CD14-positive monocyte (primary cell): Measurements from ENCODE around the gene MSANTD3. TPM values are rescaled to one million over a fixed set of nuclear protein-coding genes. Genes with fewer than 3 reads are reported as not detected.

Experiments
- DNase-seq, 3 donors: peaks; one replicate each; pipeline ENCODE4 v3.0.0-alpha.2; 2011 to 2022
- H2AFZ ChIP-seq: 2 replicates; pipeline ENCODE4 v1.6.0; 2012; ENCODE audit warnings: mild to moderate bottlenecking, low read depth, low read length, inconsistent platforms; ENCODE audit not compliant: insufficient read depth, poor library complexity, severe bottlenecking
- H3K27ac ChIP-seq, 2 donors: 1 replicate in 1 of 2; 2 replicates in 1 of 2; pipeline ENCODE4 v1.5.1; 2012 to 2013; ENCODE audit warnings: low read length in 2 of 2, control low read depth in 1 of 2, inconsistent platforms in 1 of 2, low read depth in 1 of 2, mild to moderate bottlenecking in 1 of 2
- H3K27me3 ChIP-seq, 2 donors: one replicate each; pipeline versions ENCODE4 v1.6.0 to v1.6.1; 2011 to 2013; ENCODE audit warnings: low read length in 2 of 2; ENCODE audit not compliant: control insufficient read depth in 2 of 2, insufficient read depth in 2 of 2
- H3K36me3 ChIP-seq, 2 donors: replicated peaks in 1 of 2; 1 replicate in 1 of 2; 2 replicates in 1 of 2; pipeline versions ENCODE4 v1.5.1 to v1.6.1; 2012 to 2013; ENCODE audit warnings: low read length in 2 of 2, control low read depth in 1 of 2, inconsistent platforms in 1 of 2, mild to moderate bottlenecking in 1 of 2; ENCODE audit not compliant: insufficient read depth in 2 of 2, control insufficient read depth in 1 of 2
- H3K4me1 ChIP-seq, 2 donors: 1 replicate in 1 of 2; 2 replicates in 1 of 2; pipeline versions ENCODE4 v1.5.1 to v1.6.1; 2012 to 2013; ENCODE audit warnings: low read length in 2 of 2, control low read depth in 1 of 2, inconsistent platforms in 1 of 2, mild to moderate bottlenecking in 1 of 2, moderate library complexity in 1 of 2; ENCODE audit not compliant: insufficient read depth in 2 of 2, control insufficient read depth in 1 of 2
- H3K4me2 ChIP-seq: replicated peaks from 2 replicates; pipeline ENCODE3; 2012; ENCODE audit warnings: low read length, moderate library complexity, mild to moderate bottlenecking; ENCODE audit not compliant: poor library complexity, severe bottlenecking; ENCODE audit errors: extremely low read depth
- H3K4me3 ChIP-seq, 3 experiments: fragments of 200-600 bp in 1 of 3; sonication (generic) in 1 of 3; replicated peaks in 1 of 3; 1 replicate in 2 of 3; 2 replicates in 1 of 3; pipeline ENCODE4 v1.5.1; 2011 to 2013; ENCODE audit warnings: low read length in 3 of 3, mild to moderate bottlenecking in 3 of 3, control low read depth in 2 of 3, low read depth in 2 of 3, inconsistent platforms in 1 of 3, moderate library complexity in 1 of 3
- H3K79me2 ChIP-seq: 2 replicates; pipeline ENCODE4 v1.6.0; 2012; ENCODE audit warnings: mild to moderate bottlenecking, control low read depth, inconsistent platforms, low read length, moderate library complexity; ENCODE audit not compliant: insufficient read depth
- H3K9ac ChIP-seq: 2 replicates; pipeline ENCODE4 v1.6.0; 2017; ENCODE audit warnings: low read length, mild to moderate bottlenecking; ENCODE audit not compliant: insufficient read depth, poor library complexity, severe bottlenecking
- H3K9me3 ChIP-seq, 2 donors: replicated peaks in 1 of 2; 1 replicate in 1 of 2; 2 replicates in 1 of 2; pipeline versions ENCODE4 v1.5.1 to v1.6.1; 2012 to 2013; ENCODE audit warnings: low read length in 2 of 2, control low read depth in 1 of 2; ENCODE audit not compliant: control insufficient read depth in 1 of 2, insufficient read depth in 1 of 2
- H4K20me1 ChIP-seq: 2 replicates; pipeline ENCODE4 v1.6.0; 2012; ENCODE audit warnings: mild to moderate bottlenecking, low read length, control low read depth, moderate library complexity; ENCODE audit not compliant: insufficient read depth
- H3K27ac Mint-ChIP-seq, 7 donors: one replicate each; pipeline ENCODE4 v1.8.0; 2020; ENCODE audit warnings: mild to moderate bottlenecking in 7 of 7, mixed read lengths in 7 of 7, moderate library complexity in 6 of 7, inconsistent platforms in 2 of 7
- H3K27me3 Mint-ChIP-seq, 3 donors: one replicate each; pipeline ENCODE4 v1.8.0; 2021 to 2022; ENCODE audit warnings: low read depth in 3 of 3, mild to moderate bottlenecking in 3 of 3, mixed read lengths in 3 of 3, moderate library complexity in 3 of 3, inconsistent platforms in 1 of 3
- H3K36me3 Mint-ChIP-seq, 2 donors: one replicate each; pipeline ENCODE4 v1.8.0; 2020; ENCODE audit warnings: mixed read lengths in 2 of 2, inconsistent platforms in 1 of 2, mild to moderate bottlenecking in 1 of 2
- H3K4me1 Mint-ChIP-seq: one replicate; pipeline ENCODE4 v1.8.0; 2020; ENCODE audit warnings: mild to moderate bottlenecking, mixed read lengths
- H3K4me3 Mint-ChIP-seq, 2 donors: one replicate each; pipeline ENCODE4 v1.8.0; 2020; ENCODE audit warnings: mild to moderate bottlenecking in 2 of 2, mixed read lengths in 2 of 2, moderate library complexity in 1 of 2
- H3K9me3 Mint-ChIP-seq, 7 donors: one replicate each; pipeline ENCODE4 v1.8.0; 2020 to 2022; ENCODE audit warnings: mixed read lengths in 7 of 7, mild to moderate bottlenecking in 6 of 7, moderate library complexity in 6 of 7, inconsistent platforms in 2 of 7
- CTCF ChIP-seq: fragments of 200-600 bp; IDR thresholded peaks from one replicate; pipeline ENCODE4 v1.8.0; 2022; ENCODE audit warnings: antibody characterized with exemption, mild to moderate bottlenecking
- WGBS: methylation state at CpG from one replicate; pipeline ENCODE4 v1.1.5; 2013; ENCODE audit warnings: missing lambda C conversion rate; ENCODE audit not compliant: insufficient coverage; 5-methylcytosine and 5-hydroxymethylcytosine counted together
- intact Hi-C, 2 donors: fragments of 100-400 bp; cut with micrococcal nuclease; formaldehyde crosslinking; loops; one replicate each; pipeline versions ENCODE4 v1.15.0 to v1.15.1; 2023
- polyA plus RNA-seq, 3 donors: library from polyadenylated mRNA; depleted of rRNA in 1 of 3; unstranded in 2 of 3; stranded (reverse) in 1 of 3; fragments of 300-500 nt in 2 of 3; fragments of >200 nt in 1 of 3; fragmentation: Illumina TruSeq in 2 of 3; gene quantifications; 1 replicate in 2 of 3; 2 replicates in 1 of 3; pipeline ENCODE4 v1.2.3, GENCODE V29; 2012 to 2021

MSANTD3 gene
- polyA plus RNA-seq, 3 donors = 0.82 to 1.7 (median 1.1) TPM

GRCh38 chr9:100396769-100397168 is 30.2 kb upstream of the MSANTD3 start:
- Mint-ChIP-seq H3K27ac (no peak overlapping the region), H3K4me1 (peaks cover 13% of the 10 kb centered on the region), H3K4me3 (no peak overlapping the region), H3K27me3 (peaks cover 0 to 2% (median 0%) of the 10 kb centered on the region in 3 donors), H3K9me3 (peaks cover 7 to 14% (median 10%) of the 10 kb centered on the region in 7 donors), H3K36me3 (peaks cover 0 to 2% of the 10 kb centered on the region in 2 donors)
- no peak overlapping the region for H2AFZ ChIP-seq
- H3K27ac ChIP-seq = no peak overlapping the region
- no peak overlapping the region for H3K4me3 ChIP-seq
- H3K9me3 ChIP-seq = peaks cover 0 to 6% of the 10 kb centered on the region in 2 donors
- no peak overlapping the region for H3K9ac ChIP-seq
- H3K36me3 ChIP-seq = no peaks in the 10 kb centered on the region
- WGBS = no CpG with 5 or more reads among the region's 9 CpGs
- no peaks in the 10 kb centered on the region for H4K20me1 ChIP-seq
- H3K27me3 ChIP-seq = no peaks in the 10 kb centered on the region
- H3K79me2 ChIP-seq = no peaks in the 10 kb centered on the region
- no peak for DNase-seq
- intact Hi-C loops = no loop called here
- no peak for TF ChIP-seq CTCF
- peaks cover 12 to 13% of the 10 kb centered on the region in 2 donors for H3K4me1 ChIP-seq
- no peak overlapping the region for H3K4me2 ChIP-seq

GRCh38 chr9:100397529-100398266 is 29.2 kb upstream of the MSANTD3 start:
- DNase-seq = no peak
- Histone ChIP-seq H4K20me1 (no peaks in the 10 kb centered on the region), H3K27me3 (no peaks in the 10 kb centered on the region), H3K27ac (no peak overlapping the region), H3K9me3 (peaks cover 0 to 5% of the 10 kb centered on the region in 2 donors), H3K9ac (no peak overlapping the region), H2AFZ (no peak overlapping the region), H3K79me2 (no peaks in the 10 kb centered on the region), H3K4me2 (no peak overlapping the region), H3K4me3 (no peak overlapping the region), H3K36me3 (no peaks in the 10 kb centered on the region), H3K4me1 (peaks cover 12 to 13% of the 10 kb centered on the region in 2 donors)
- Mint-ChIP-seq H3K4me1 (peaks cover 13% of the 10 kb centered on the region), H3K27me3 (peaks cover 0 to 2% (median 0%) of the 10 kb centered on the region in 3 donors), H3K9me3 (peaks cover 3 to 6% (median 5%) of the 10 kb centered on the region in 7 donors), H3K36me3 (peaks cover 0 to 2% of the 10 kb centered on the region in 2 donors), H3K27ac (no peak overlapping the region), H3K4me3 (no peak overlapping the region)
- no peak for TF ChIP-seq CTCF
- intact Hi-C loops = no loop called here
- WGBS = 100% methylated on average over 1 of the region's 3 CpGs
